Parathyroid adenoma (tissue), 2 donors: ENCODE data around the gene FOXN3.
A peak's percentile ranks its signal among the peaks of the same experiment; 100 is the strongest.

Experiments
- H2AFZ ChIP-seq: fragments of 300-600 bp; sonication (generic); one replicate; pipeline ENCODE4 v1.7.0; 2017; ENCODE audit warnings: antibody characterized with exemption, mild to moderate bottlenecking
- H3K27ac ChIP-seq: fragments of 300-600 bp; sonication (generic); one replicate; pipeline ENCODE4 v1.7.0; 2017
- H3K27me3 ChIP-seq: fragments of 300-600 bp; sonication (generic); one replicate; pipeline ENCODE4 v1.7.0; 2017; ENCODE audit warnings: low read length; ENCODE audit not compliant: control insufficient read depth, insufficient read depth
- H3K36me3 ChIP-seq: fragments of 300-600 bp; sonication (generic); one replicate; pipeline ENCODE4 v1.7.0; 2017; ENCODE audit warnings: low read length; ENCODE audit not compliant: control insufficient read depth, insufficient read depth
- H3K4me1 ChIP-seq: fragments of 300-600 bp; sonication (generic); one replicate; pipeline ENCODE4 v1.7.0; 2017; ENCODE audit warnings: control low read depth
- H3K4me2 ChIP-seq: fragments of 300-600 bp; sonication (generic); one replicate; pipeline ENCODE4 v1.7.0; 2017; ENCODE audit warnings: low read length
- H3K4me3 ChIP-seq: fragments of 300-600 bp; sonication (generic); one replicate; pipeline ENCODE4 v1.7.0; 2017; ENCODE audit warnings: low read depth, low read length
- H3K79me2 ChIP-seq: fragments of 300-600 bp; sonication (generic); one replicate; pipeline ENCODE4 v1.7.0; 2017; ENCODE audit warnings: control low read depth
- H3K9ac ChIP-seq: fragments of 300-600 bp; sonication (generic); one replicate; pipeline ENCODE4 v1.7.0; 2017; ENCODE audit warnings: mild to moderate bottlenecking
- H3K9me3 ChIP-seq: fragments of 300-600 bp; sonication (generic); one replicate; pipeline ENCODE4 v1.7.0; 2017; ENCODE audit warnings: low read length; ENCODE audit not compliant: control insufficient read depth
- TF ChIP-seq, protein P1 (sequence below): fragments of 300-600 bp; sonication (generic); IDR thresholded peaks from one replicate; pipeline ENCODE4 v1.7.0; 2017; ENCODE audit warnings: antibody characterized with exemption, mild to moderate bottlenecking
- donor health status: primary hyperparathyroidism.

FOXN3 gene

DNA sequence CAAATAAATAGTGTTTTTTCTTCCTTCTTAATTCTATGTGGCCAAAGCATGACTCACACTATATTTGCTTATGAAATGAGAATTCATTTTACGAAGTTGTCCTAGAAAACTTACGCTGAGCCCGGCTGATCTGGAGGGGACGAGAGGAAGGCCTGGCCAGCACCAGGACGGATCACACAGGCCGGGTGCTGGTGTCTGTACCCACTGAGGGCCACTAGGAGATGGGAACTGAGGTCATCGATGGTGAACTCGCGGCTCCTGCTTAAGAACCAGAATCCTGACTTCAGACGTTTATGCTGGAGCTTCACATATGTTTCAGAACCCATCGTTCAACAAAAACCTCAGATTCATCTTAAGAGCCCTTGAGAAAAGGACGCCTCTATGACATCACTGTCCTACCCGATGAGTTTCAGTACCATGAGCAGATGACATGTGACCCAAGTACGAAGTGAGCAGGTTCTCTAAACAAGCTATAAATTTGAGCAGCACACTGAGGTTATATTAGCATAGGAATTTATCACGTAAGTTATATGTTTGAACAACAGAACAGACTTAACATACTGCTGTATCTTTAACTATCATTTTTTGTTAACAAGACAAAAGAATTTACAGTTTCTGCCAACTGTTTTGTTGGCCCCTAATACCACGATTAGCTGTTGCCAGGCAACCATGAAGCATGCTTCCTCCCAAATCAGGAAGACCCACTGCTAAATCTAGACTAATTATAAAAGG is 111.9 kb downstream of the FOXN3 start:
- Histone ChIP-seq H3K9ac (no peak overlapping the region), H3K27ac (peak overlapping the region; percentile 68)
- TF ChIP-seq, protein P1, sequence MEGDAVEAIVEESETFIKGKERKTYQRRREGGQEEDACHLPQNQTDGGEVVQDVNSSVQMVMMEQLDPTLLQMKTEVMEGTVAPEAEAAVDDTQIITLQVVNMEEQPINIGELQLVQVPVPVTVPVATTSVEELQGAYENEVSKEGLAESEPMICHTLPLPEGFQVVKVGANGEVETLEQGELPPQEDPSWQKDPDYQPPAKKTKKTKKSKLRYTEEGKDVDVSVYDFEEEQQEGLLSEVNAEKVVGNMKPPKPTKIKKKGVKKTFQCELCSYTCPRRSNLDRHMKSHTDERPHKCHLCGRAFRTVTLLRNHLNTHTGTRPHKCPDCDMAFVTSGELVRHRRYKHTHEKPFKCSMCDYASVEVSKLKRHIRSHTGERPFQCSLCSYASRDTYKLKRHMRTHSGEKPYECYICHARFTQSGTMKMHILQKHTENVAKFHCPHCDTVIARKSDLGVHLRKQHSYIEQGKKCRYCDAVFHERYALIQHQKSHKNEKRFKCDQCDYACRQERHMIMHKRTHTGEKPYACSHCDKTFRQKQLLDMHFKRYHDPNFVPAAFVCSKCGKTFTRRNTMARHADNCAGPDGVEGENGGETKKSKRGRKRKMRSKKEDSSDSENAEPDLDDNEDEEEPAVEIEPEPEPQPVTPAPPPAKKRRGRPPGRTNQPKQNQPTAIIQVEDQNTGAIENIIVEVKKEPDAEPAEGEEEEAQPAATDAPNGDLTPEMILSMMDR = no peak

DNA sequence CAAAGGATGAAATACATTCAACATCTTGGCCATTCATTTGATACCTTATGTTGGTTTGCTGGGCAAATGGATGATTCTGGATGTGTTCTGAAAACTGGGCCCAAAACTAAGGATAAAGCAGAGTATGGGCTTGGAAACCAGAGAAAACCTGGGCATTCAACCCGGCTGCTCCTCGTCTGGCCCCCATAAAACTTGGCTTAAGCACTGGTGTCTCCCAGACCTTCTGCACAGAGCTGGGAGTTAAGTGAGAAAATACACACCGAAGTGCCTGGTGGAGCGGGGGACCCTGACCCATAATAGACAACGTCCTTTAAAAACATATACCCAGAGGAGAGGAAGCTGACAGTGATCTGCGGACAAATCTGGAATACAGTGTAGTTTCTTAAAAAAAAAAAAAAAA is 112.5 kb downstream of the FOXN3 start:
- H3K79me2 ChIP-seq = peaks cover 9% of the 10 kb centered on the region
- TF ChIP-seq, protein P1 = no peak
- peak overlapping the region; percentile 68 for H3K27ac ChIP-seq
- no peaks in the 10 kb centered on the region for H3K9me3 ChIP-seq
- peaks cover 18% of the 10 kb centered on the region for H3K4me1 ChIP-seq
- no peaks in the 10 kb centered on the region for H3K36me3 ChIP-seq
- no peak overlapping the region for H2AFZ ChIP-seq
- no peak overlapping the region for H3K9ac ChIP-seq
- no peak overlapping the region for H3K4me3 ChIP-seq
- peak overlapping the region; percentile 45 for H3K4me2 ChIP-seq
- H3K27me3 ChIP-seq = no peaks in the 10 kb centered on the region

More for the DNA sequence above, 111.9 kb downstream of the FOXN3 start:
- Histone ChIP-seq H3K79me2 (peaks cover 10% of the 10 kb centered on the region), H3K4me1 (peaks cover 18% of the 10 kb centered on the region), H3K4me2 (no peak overlapping the region), H3K27me3 (no peaks in the 10 kb centered on the region), H3K4me3 (no peak overlapping the region), H3K9me3 (no peaks in the 10 kb centered on the region), H3K36me3 (no peaks in the 10 kb centered on the region), H2AFZ (no peak overlapping the region)

DNA sequence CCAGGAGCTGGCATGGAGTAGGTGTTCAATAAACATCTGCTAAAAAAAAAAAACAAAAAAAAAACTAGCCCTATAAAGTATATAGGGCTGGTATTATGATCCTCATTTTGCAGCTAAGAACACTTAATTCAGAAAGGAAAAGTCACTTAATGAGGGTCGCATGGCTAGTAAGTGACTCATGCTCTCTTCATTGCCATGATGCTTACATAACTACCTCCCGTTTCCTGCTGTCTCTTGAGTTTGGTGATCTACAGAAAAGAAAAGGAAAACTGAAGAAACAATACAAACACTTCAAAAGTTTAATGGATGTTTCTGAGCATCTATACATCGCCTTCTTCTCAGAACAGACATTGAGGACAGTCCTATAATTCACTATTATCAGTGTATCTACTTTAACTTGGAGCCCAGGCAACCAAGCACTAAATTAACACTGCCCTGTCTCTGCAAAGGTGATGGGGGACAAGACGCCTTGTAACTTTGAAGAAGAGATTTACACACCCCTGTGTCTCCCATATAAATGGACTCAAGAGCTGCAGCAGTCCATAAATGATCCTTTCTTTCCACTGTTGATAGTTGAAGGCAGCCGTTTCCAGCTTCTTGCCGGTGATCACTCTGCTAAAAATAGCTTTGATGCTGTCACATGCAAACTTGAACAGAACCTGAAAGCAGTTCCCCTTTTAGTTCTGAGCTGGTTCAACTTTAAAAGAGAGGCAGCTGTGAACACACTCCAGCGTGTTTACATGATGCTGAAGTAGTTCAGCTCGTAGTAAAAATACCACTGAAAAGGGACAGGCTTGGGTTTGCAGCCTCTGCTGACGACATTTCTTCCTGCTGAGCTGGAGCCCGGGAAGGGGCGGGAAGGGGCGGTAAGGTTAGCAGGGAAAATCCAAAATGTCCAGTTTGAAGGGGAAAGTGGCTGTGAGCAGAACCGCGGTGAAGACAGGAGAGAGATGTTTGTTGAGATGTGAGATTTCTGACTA is 113.3 kb downstream of the FOXN3 start:
- Histone ChIP-seq H3K9ac (no peak overlapping the region), H3K79me2 (peaks cover 12% of the 10 kb centered on the region), H3K27me3 (no peaks in the 10 kb centered on the region), H3K36me3 (no peaks in the 10 kb centered on the region), H3K4me1 (peaks cover 18% of the 10 kb centered on the region), H3K27ac (peak overlapping the region; percentile 68), H3K4me2 (peak overlapping the region; percentile 48), H2AFZ (no peak overlapping the region), H3K4me3 (peak overlapping the region; percentile 23), H3K9me3 (no peaks in the 10 kb centered on the region)
- TF ChIP-seq, protein P1 = no peak

DNA sequence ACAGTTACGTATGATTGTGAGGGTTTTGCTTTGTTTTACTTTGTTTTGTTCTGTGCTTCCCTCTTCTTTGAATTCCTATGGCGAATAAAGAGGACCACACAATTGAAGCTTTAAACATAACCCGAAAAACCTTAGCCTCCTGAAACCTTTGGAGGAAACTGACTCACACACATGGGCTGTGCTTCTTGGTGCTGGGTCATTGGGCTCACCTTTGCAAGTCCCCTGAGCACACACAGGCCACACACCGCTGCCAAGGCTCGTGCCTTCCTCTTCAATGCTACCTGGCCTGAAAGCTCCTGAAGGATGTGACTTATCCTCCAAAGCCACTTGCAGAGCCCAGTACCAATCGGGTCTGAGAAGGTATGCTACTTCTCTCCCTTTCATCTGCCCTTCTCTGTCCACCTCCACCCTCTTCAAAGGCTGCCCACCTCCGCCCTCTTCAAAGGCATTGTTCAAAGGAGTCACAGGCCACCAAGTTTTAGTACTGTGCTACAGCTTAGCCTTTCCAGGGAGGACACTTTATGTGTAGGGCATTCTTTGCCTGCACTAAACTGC is 114.6 kb downstream of the FOXN3 start:
- Histone ChIP-seq H3K27me3 (no peaks in the 10 kb centered on the region), H3K4me2 (no peak overlapping the region), H3K27ac (no peak overlapping the region), H3K9me3 (no peaks in the 10 kb centered on the region), H3K9ac (no peak overlapping the region), H2AFZ (no peak overlapping the region), H3K79me2 (peaks cover 17% of the 10 kb centered on the region), H3K4me1 (peaks cover 18% of the 10 kb centered on the region), H3K4me3 (no peak overlapping the region), H3K36me3 (no peaks in the 10 kb centered on the region)
- TF ChIP-seq, protein P1 = no peak
